ENCODE data around the gene NFATC2IP. TPM values are rescaled to one million over a fixed set of nuclear protein-coding genes. Genes with fewer than 3 reads are reported as not detected.

The NFATC2IP gene
- total and polyA plus RNA-seq, 2 of the 13 experiments (the other 11 are each of a cell fraction or from before 2014, with no cell fraction given), result 32.1 to 48.5 TPM

GRCh38 chr16:28935924-28936783, 14.6 kb upstream of the NFATC2IP start (continued):
- TF ChIP-seq AKNA (CRISPR knock-in tag; IDR thresholded peaks at IDR 0.05; ENCODE audit: borderline replicate concordance), result no peak
- TF ChIP-seq ZNF879 (CRISPR knock-in tag; IDR thresholded peaks at IDR 0.05), result no peak
- no peak for TF ChIP-seq ZNF280D (CRISPR knock-in tag; IDR thresholded peaks at IDR 0.05)
- peak; percentile 69; the same call in 1 of the 2 replicates for TF ChIP-seq ZBTB38 (CRISPR knock-in tag; IDR thresholded peaks at IDR 0.05)
- no peak for TF ChIP-seq BRF2 (CRISPR knock-in tag; IDR thresholded peaks at IDR 0.05)
- no peak for TF ChIP-seq IRX3 (CRISPR knock-in tag; IDR thresholded peaks at IDR 0.05; ENCODE audit: borderline replicate concordance, low read depth)
- TF ChIP-seq ZKSCAN1 (IDR thresholded peaks at IDR 0.05; ENCODE audit: low read length), result no peak
- TF ChIP-seq, protein P1, sequence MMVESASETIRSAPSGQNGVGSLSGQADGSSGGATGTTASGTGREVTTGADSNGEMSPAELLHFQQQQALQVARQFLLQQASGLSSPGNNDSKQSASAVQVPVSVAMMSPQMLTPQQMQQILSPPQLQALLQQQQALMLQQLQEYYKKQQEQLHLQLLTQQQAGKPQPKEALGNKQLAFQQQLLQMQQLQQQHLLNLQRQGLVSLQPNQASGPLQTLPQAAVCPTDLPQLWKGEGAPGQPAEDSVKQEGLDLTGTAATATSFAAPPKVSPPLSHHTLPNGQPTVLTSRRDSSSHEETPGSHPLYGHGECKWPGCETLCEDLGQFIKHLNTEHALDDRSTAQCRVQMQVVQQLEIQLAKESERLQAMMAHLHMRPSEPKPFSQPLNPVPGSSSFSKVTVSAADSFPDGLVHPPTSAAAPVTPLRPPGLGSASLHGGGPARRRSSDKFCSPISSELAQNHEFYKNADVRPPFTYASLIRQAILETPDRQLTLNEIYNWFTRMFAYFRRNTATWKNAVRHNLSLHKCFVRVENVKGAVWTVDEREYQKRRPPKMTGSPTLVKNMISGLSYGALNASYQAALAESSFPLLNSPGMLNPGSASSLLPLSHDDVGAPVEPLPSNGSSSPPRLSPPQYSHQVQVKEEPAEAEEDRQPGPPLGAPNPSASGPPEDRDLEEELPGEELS (CRISPR knock-in tag; IDR thresholded peaks at IDR 0.05), result no peak
- no peak; the same call in 1 of the 2 replicates for TF ChIP-seq PPARG (CRISPR knock-in tag; conservative IDR thresholded peaks at IDR 0.05)
- no peak for TF ChIP-seq ELF4 (CRISPR knock-in tag; IDR thresholded peaks at IDR 0.05; ENCODE audit: borderline replicate concordance)
- no peak for TF ChIP-seq ZNF576 (CRISPR knock-in tag; IDR thresholded peaks at IDR 0.05)
- TF ChIP-seq ZNF672 (CRISPR knock-in tag; IDR thresholded peaks at IDR 0.05), result no peak
- TF ChIP-seq NRL (CRISPR knock-in tag; IDR thresholded peaks at IDR 0.05; ENCODE audit: borderline replicate concordance), result no peak; the same call in 1 of the 2 replicates
- no peak for TF ChIP-seq MBD4 (IDR thresholded peaks at IDR 0.05; ENCODE audit: borderline replicate concordance, low read length)
- TF ChIP-seq ATF1 (CRISPR knock-in tag; IDR thresholded peaks at IDR 0.05), result no peak
- no peak for TF ChIP-seq MYNN (CRISPR knock-in tag; IDR thresholded peaks at IDR 0.05; ENCODE audit: low read depth)
- TF ChIP-seq ZNF552 (CRISPR knock-in tag; IDR thresholded peaks at IDR 0.05; ENCODE audit: borderline replicate concordance), result no peak

Measured in HepG2 (cell line).